RWPE1 (cell line): ENCODE data around the gene STT3B.

Source experiments
- CTCF ChIA-PET: fragments of 350-600 bp; sonication (Branson Sonifier 250); formaldehyde crosslinking; extraction: SDS; loops from one replicate; lab custom pipeline; 2021; lab: Yijun Ruan, JAX
- POLR2A ChIA-PET: fragments of 400-600 bp; formaldehyde crosslinking; extraction: SDS; loops from one replicate; lab custom pipeline; 2020; ENCODE audit warnings: antibody characterized with exemption; ENCODE audit not compliant: low non-redundant PET; lab: Yijun Ruan, JAX
- DNase-seq: peaks from one replicate; pipeline ENCODE4 v3.0.0; 2012; ENCODE audit warnings: low spot score
- H3K27ac ChIP-seq: fragments of 450-650 bp; 2 replicates; pipeline ENCODE4 v1.5.1; 2017
- CTCF ChIP-seq: fragments of 450-650 bp; conservative IDR thresholded peaks from 2 replicates; pipeline ENCODE4 v1.5.1; 2017; ENCODE audit warnings: low read depth, mild to moderate bottlenecking

The STT3B gene

GRCh38 chr3:31645256-31645655 is 112.5 kb downstream of the STT3B start:
- ChIA-PET CTCF (no interaction called here), POLR2A (no interaction called here)
- no peak for DNase-seq
- TF ChIP-seq CTCF, result no peak
- H3K27ac ChIP-seq, result no peak overlapping the region

GRCh38 chr3:31648286-31648968 is 115.7 kb downstream of the STT3B start:
- ChIA-PET CTCF (no interaction called here), POLR2A (no interaction called here)
- H3K27ac ChIP-seq, result no peak overlapping the region
- TF ChIP-seq CTCF, result no peak
- DNase-seq, result no peak

- ChIA-PET POLR2A (no interaction called here), CTCF (no interaction called here)
- no peak for DNase-seq
- TF ChIP-seq CTCF, result no peak
- no peak overlapping the region for H3K27ac ChIP-seq
Observed at GRCh38 chr3:31652296-31652695, 119.6 kb downstream of the STT3B start.

GRCh38 chr3:31653464-31653863 is 120.7 kb downstream of the STT3B start:
- POLR2A ChIA-PET, result no interaction called here
- no peak for DNase-seq
- no peak for TF ChIP-seq CTCF
- no peak overlapping the region for H3K27ac ChIP-seq
- CTCF ChIA-PET, result no interaction called here

- no peak for DNase-seq
- no peak overlapping the region for H3K27ac ChIP-seq
- CTCF ChIA-PET, result no interaction called here
- TF ChIP-seq CTCF, result no peak
- POLR2A ChIA-PET, result no interaction called here
Observed at GRCh38 chr3:31654998-31655397, 122.3 kb downstream of the STT3B start.

GRCh38 chr3:31659246-31659645 is 126.5 kb downstream of the STT3B start:
- CTCF ChIA-PET, result no interaction called here
- POLR2A ChIA-PET, result no interaction called here

More at GRCh38 chr3:31659246-31659645, 126.5 kb downstream of the STT3B start:
- DNase-seq, result no peak
- no peak for TF ChIP-seq CTCF
- no peak overlapping the region for H3K27ac ChIP-seq
